HG03571 (cell line): ENCODE results near the gene LRRC9.
"Not testable (repeated sequence)": the region's sequence is repeated elsewhere in the genome, so short reads cannot be mapped to it uniquely, and the experiment has no call there.

ENCODE experiments used
- ATAC-seq: cut with Tn5 transposase; IDR thresholded peaks from one replicate; pipeline ENCODE4 v1.9.1; 2021; ENCODE audit not compliant: unreplicated experiment

The LRRC9 gene

GRCh38 chr14:59919570-59920377 lies at the start of gene LRRC9:
LRRC9 (plus strand) TSS chr14:59920144.
- ATAC-seq: no peak

DNA sequence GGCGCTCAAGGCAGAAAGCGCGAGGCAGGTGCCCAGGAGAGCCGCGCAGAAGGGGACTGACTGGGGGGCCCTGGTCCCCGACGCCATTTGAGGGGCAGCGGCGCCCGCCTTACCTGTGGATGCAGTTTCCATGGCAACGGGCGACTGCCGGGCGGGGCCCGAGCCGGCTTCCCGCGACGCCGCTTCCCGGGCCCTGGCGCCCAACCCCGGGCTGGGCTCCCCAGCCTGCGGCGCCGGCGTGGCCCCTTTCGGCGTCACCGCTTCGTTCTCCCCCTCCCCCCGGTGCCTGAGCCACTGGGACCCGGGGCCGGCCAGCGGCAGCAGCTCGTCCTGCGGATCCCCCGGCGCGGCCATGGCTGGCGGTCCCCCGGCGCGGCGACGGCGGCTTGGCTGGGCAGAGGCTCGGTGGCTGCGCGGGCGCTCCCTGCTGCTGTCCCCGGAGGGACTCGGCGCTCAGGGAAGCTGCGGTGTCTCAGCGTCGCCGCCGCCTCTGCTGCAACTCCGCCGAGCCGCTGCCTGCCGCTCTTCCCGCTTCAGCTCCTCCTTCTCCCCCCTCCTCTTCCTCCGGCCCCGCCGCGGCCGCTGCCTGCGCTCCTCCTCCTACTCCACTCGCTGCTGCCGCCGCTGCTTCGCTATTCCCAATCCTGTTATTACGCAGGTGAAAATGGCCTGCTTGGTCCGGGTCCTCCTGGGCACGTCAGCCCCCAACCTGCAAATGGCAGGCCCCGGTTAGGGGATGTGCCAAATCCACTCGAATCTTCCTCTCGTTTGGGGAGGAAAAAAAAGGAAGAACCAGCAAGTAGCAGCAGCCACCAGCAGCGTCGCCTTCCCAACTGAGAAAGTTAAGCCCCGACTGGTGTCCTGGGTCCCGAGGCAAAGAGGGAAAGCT lies 49.4 kb upstream of the LRRC9 start, which contains the start of gene RTN1:
Gene RTN1, minus strand, starts transcription at position 500 of the 889 bp plus-strand sequence. Its CDS starts 146 bp downstream, at position 354.
- ATAC-seq: no peak

DNA sequence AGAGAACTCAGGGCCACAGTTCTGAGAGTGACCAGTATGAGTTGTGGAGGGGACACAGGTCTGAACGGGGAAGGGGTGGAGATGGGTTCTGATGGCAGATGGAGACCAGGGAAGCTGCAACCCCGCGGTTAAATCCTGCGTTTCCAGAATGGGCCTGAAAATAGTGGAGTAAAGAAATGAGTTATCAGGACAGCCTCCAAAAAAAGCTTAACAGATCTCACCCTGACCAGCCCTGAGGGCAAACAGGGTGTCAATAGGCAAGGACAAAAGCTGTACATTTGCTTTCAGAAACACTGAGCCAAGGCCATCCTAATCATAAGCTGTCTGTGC lies 48.8 kb upstream of the LRRC9 start:
- no peak for ATAC-seq

DNA sequence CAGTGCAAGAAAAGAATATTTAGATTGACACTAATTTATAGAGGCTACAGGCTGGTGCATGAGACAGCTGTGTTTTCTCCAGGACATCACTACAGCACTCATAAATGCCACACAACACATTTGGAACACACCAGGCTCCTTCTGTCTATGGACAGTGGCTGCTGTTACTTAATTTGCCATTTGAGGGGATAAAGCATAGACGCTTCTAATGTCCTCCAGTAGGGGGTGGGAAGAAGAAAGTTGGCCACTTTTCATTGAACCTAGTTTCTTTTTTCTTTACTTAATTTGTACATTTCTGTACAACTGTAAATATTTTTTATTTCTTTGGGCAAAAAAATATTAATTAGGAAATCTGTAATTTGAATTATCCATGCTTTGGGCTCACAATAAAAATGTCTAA lies 37.0 kb upstream of the LRRC9 start:
- no peak for ATAC-seq

DNA sequence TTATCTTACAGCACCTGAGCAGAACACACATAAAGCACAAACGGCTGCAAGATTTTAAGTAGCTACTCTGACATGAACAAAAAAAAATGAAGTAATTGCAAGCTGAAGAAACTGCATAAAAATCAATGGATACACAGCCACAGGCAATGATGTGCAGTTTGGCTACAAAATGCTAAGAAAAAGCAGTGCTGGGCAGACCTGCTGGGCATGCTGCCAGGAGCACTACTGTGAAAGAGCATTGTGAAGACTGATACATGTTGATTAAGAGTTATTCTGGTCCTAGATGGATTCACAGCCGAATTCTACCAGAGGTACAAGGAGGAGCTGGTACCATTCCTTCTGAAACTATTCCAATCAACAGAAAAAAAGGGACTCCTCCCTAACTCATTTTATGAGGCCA lies 29.3 kb upstream of the LRRC9 start:
- no peak for ATAC-seq

- ATAC-seq: no peak
Measured at GRCh38 chr14:59895721-59896120, 24.2 kb upstream of the LRRC9 start.

- ATAC-seq: no peak
Measured at GRCh38 chr14:59897757-59898383, 22.1 kb upstream of the LRRC9 start.

DNA sequence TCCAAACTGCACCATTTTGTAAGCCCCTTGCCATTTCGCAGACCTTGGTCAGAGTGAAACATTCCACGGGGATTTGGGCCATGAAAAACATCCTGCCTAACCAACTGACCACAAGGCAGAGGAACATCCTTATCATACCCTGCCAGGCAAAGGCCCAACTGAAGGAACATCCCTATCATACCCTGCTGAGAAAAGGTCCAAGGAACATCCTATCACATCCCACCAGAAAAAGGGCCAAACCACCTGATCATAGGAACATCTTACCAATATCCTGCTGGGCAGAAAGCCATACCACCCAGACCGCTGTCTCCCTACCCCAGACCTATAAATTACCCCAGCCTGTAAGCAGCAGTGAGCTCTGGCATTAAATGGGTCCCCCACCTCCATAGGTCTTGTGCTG lies 19.4 kb upstream of the LRRC9 start:
- ATAC-seq: no peak

GRCh38 chr14:59904184-59904583 lies 15.8 kb upstream of the LRRC9 start:
- no peak for ATAC-seq

GRCh38 chr14:59905188-59905587 lies 14.8 kb upstream of the LRRC9 start:
- no peak for ATAC-seq

DNA sequence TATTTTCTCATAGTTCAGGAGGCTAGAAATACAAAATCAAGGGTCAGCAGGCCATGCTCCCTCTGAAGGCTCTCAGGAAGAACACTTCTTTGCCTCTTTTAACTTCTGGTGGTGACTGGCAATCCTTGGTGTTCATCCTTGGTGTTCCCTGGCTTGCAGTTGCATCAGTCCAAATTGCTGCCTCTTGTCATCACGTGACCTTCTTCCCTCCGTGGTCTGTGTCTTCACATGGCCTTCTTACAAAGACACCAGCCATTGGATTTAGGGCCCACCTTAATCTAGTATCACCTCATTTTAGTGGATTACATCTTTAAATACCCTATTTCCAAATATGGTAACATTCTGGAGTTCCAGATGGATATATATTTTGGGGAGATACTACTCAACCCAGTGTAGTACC lies 7.5 kb upstream of the LRRC9 start:
- no peak for ATAC-seq

DNA sequence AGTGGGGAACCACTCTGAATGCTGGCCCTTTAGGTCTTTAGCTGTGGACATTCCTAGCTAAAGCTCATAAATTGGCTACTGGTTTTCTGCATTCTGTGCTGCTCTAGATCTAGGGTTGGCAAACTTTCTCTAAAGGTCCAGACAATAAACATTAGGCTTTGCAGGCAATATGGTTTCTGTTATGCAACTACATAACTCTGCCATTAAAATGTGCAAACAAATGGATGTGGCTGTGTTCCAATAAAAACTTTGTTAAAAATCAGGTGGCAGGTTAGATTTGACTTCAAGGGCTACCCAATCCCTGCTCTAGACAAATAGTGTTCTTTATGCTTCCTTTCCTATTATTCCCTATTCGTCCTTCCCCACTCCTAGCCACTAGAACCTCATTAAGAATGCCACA lies 6.8 kb upstream of the LRRC9 start:
- no peak for ATAC-seq

GRCh38 chr14:59918824-59919569 lies 947 bp upstream of the LRRC9 start:
- ATAC-seq: no peak

DNA sequence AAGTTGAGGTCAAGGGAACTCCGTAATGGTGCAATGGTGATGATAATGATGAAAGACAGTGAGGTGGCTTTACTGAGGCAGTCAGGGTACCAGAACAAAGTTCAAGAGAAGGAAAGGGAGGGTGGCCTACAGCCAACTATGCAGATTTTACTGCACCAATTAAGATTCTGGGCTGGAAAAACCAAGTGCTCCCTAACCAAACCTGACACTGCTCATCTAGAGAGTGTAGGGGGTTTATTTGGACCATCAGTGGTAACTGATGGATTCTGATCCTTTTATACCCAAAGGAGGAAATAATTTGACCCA lies 387 bp downstream of the LRRC9 start:
- ATAC-seq: no peak

DNA sequence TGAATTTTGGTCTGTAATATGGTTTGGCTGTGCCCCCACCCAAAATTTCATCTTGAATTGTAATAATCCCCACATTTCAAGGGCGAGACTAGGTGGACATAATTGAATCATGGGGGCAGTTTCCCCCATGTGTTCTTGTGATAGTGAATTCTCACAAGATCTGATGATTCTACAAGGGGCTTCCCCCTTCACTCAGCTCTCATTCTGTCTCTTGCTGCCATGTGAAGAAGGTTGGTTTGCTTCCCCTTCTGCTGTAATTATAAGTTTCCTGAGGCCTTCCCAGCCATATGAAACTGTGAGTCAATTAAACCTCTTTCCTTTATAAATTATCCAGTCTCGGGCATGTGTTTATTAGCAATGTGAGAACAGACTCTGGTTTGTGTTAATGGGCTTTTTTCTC lies 5.9 kb downstream of the LRRC9 start:
- no peak for ATAC-seq

DNA sequence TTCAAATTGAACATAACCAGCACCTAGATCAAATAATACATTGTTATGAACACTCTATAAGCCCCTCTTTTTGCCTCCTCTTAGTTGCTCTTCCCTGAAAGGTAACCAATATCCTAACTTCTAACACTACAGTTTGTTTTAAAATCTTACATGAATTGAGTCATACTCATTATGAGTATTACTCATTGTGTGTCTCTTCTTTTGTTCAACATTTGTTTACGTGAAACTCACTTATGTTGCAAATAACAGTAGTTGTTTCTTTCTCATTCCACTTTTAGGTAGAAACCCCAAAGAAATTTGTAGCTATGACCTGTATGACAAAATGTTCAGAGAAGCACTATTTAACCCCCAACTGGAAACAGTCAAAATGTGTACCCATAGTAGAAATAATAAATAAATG lies 6.6 kb downstream of the LRRC9 start:
- ATAC-seq: no peak

DNA sequence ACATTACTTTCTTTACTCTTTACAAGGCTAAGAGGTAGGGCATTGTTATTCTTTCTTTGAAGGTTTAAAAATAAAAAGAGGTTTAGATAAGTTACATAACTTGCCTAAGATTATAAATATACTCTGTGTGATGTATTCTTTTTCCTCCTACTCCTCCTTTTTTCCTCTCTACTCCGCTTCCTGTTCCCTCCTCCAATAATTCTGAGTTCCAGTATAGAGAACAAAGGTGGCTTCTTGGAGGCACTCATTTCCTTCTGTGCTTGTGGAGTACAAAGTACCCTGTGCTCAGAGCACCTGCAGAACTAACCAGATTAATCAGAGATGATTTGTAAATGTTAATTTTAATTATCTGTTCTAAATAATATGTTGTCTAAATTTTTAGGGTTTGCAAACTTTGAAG lies 11.3 kb downstream of the LRRC9 start:
- no peak for ATAC-seq

- ATAC-seq: no peak
Measured at GRCh38 chr14:59936145-59936544, 16.2 kb downstream of the LRRC9 start.

GRCh38 chr14:59939828-59940227 lies 19.9 kb downstream of the LRRC9 start:
- no peak for ATAC-seq

DNA sequence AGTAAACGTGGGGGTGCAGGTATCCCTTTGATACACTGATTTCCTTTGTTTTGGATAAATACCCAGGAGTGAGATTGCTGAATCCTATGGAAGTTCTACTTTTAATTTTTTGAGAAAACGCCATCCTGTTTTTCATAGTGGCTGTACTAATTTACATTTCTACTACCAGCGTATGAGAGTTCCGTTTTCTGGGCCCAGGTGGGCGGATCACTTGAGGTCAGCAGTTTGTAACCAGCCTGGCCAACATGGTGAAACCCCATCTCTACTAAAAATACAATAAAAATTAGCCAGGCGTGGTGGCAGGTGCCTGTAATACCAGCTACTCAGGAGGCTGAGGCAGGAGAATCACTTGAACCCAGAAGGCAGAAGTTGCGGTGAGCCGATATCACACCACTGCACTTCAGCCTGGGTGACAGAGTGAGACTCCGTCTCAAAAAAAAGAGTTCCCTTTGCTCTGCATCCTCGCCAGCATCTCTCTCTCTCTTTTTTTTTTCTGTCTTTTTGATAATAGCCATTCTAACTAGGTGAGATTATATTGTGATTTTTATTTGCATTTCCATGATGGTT lies 22.4 kb downstream of the LRRC9 start:
- not testable (repeated sequence) for ATAC-seq

DNA sequence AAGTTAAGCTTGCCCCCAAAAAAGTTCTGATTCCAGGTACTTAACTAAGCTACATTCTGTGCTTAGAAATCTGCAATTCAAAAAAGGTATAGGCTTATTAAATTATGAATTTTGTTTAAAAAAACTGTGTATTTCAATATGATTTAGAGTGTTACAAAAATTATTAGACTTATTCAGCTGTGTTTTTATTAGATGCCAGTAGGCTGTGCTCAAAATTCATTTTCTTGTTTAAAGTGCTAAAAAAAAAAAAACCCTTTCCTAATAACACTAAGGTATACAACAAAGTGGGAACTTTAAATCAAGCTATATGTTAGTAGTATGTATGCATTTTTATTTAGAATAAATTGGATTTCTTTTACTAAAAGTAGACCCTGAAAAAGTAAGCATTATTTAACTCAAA lies 25.0 kb downstream of the LRRC9 start:
- no peak for ATAC-seq
